DOHH2 (cell line): ENCODE data around the gene SLC5A3.

Source experiments
- CTCF ChIP-seq: fragments of 200-600 bp; sonication (generic); IDR thresholded peaks from one replicate; pipeline ENCODE4 v1.5.1; 2014; ENCODE audit warnings: antibody characterized with exemption, mild to moderate bottlenecking, low read depth, low read length; ENCODE audit not compliant: poor library complexity, severe bottlenecking
- EZH2phosphoT487 ChIP-seq: fragments of 200-600 bp; sonication (generic); IDR thresholded peaks from 2 replicates; pipeline ENCODE4 v1.6.1; 2017; ENCODE audit warnings: borderline replicate concordance, mild to moderate bottlenecking, antibody characterized with exemption, low read length, moderate library complexity, mixed read lengths

- no peak for TF ChIP-seq CTCF
- no peak for TF ChIP-seq EZH2phosphoT487
These were observed 438 bp downstream of the SLC5A3 start for GRCh38 chr21:34073749-34074282.
